ENCODE data around the gene KIAA0825.

The KIAA0825 gene

GRCh38 chr5:94571415-94571814, 47.0 kb downstream of the KIAA0825 start:
- DNase-seq, result no peak

GRCh38 chr5:94564812-94565211, 53.6 kb downstream of the KIAA0825 start:
- no peak for DNase-seq

GRCh38 chr5:94562327-94562971, 56.0 kb downstream of the KIAA0825 start:
- no peak for DNase-seq

GRCh38 chr5:94558028-94558427, 60.4 kb downstream of the KIAA0825 start:
- no peak for DNase-seq

- no peak for DNase-seq
Observed at GRCh38 chr5:94551858-94552257, 66.5 kb downstream of the KIAA0825 start.

- no peak for DNase-seq
Observed at GRCh38 chr5:94545870-94546625, 72.4 kb downstream of the KIAA0825 start.

- DNase-seq, result no peak
Observed at GRCh38 chr5:94544875-94545547, 73.4 kb downstream of the KIAA0825 start.

- no peak for DNase-seq
Observed at GRCh38 chr5:94544031-94544650, 74.3 kb downstream of the KIAA0825 start.

- DNase-seq, result no peak
Observed at GRCh38 chr5:94540856-94541494, 77.4 kb downstream of the KIAA0825 start.

- no peak for DNase-seq
Observed at GRCh38 chr5:94538260-94538659, 80.1 kb downstream of the KIAA0825 start.

- DNase-seq, result no peak
Observed at GRCh38 chr5:94526706-94527105, 91.7 kb downstream of the KIAA0825 start.

GRCh38 chr5:94524841-94525697, 93.3 kb downstream of the KIAA0825 start:
- no peak for DNase-seq

GRCh38 chr5:94523018-94523417, 95.4 kb downstream of the KIAA0825 start:
- DNase-seq, result no peak

GRCh38 chr5:94522117-94522516, 96.3 kb downstream of the KIAA0825 start:
- no peak for DNase-seq

GRCh38 chr5:94517490-94518488, 100.6 kb downstream of the KIAA0825 start:
- no peak for DNase-seq

- DNase-seq, result no peak
Observed at GRCh38 chr5:94516148-94516547, 102.3 kb downstream of the KIAA0825 start.

GRCh38 chr5:94508461-94509148, 109.8 kb downstream of the KIAA0825 start:
- no peak for DNase-seq

GRCh38 chr5:94505327-94506068, 112.9 kb downstream of the KIAA0825 start:
- DNase-seq, result no peak

- no peak for DNase-seq
Observed at GRCh38 chr5:94503677-94504076, 114.7 kb downstream of the KIAA0825 start.

Data from activated naive CD4-positive, alpha-beta T cell treated with Interleukin-2 at 50 U/mL for 16 hours (primary cell).